Stimulated activated effector memory CD8-positive, alpha-beta T cell treated with anti-CD3 and anti-CD28 coated beads, Interleukin-12 subunit alpha, Interleukin-12 subunit beta, amount 100 ng/mL, for 72 hours (primary cell): ENCODE results near the gene SDCBP2.

Experiments used
- ATAC-seq: fragments of 150-1000 bp; cut with Tn5 transposase; 2 replicates; pipeline ENCODE4 v1.10.0; 2021
- DNase-seq, 2 donors: peaks; one replicate each; pipeline ENCODE4 v3.0.0; 2021 to 2022; ENCODE audit warnings: low spot score in 2 of 2
- H3K27ac Mint-ChIP-seq: one replicate; pipeline ENCODE4 v1.8.0; 2022; ENCODE audit warnings: mild to moderate bottlenecking, mixed read lengths
- H3K36me3 Mint-ChIP-seq: one replicate; pipeline ENCODE4 v1.8.0; 2022; ENCODE audit warnings: mild to moderate bottlenecking, mixed read lengths
- H3K4me1 Mint-ChIP-seq: one replicate; pipeline ENCODE4 v1.8.0; 2022; ENCODE audit warnings: mixed read lengths
- H3K4me3 Mint-ChIP-seq: one replicate; pipeline ENCODE4 v1.8.0; 2022; ENCODE audit warnings: mild to moderate bottlenecking, mixed read lengths
- H3K9me3 Mint-ChIP-seq: one replicate; pipeline ENCODE4 v1.8.0; 2022; ENCODE audit warnings: mixed read lengths

The SDCBP2 gene

DNA sequence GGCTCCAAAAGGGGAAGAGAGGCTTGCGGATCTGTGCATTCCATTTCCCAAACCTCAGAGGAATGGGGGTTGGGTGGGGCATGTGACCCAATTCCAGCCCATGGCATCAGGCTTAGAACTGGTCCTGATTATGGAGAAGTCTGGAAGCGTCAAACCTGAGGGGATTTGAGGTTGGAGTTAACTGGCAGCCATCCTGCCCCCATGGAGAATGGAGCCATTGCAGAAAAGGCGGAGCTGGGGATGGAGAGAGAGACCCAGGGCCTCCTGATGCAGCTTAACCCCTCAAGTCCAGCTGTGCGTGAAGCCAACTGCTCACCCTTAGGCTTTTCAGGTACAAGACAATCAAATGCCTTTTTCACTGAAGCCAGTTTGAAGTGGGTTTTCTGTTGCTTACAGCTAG, 9.9 kb upstream of the SDCBP2 start:
- ATAC-seq (no peak), DNase-seq (peak in 1 of 2 donors; percentile 35)
- Mint-ChIP-seq H3K4me1 (peaks cover 19% of the 10 kb centered on the region), H3K4me3 (no peak overlapping the region), H3K36me3 (no peaks in the 10 kb centered on the region), H3K27ac (no peak overlapping the region), H3K9me3 (no peaks in the 10 kb centered on the region)

DNA sequence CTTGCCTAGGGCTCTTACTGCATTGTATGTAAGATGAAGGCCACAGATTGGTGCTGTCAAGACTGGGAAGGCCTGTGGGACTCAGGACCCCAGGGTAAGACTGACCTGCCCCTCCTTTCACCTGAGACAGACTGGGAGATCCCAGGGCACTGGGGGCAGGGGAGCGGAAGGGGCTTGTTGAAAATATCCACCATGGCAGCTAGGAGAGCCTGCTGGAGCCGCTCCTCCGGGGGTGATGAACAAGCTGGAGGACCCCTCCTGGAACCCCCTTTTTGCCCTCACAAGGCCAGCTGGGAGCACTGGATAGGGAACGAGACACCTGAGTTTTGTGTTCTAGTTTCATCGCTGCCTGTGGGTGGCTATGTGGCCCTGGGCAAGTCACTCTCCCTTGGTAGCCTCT, 9.2 kb upstream of the SDCBP2 start:
- no peak for ATAC-seq
- no peak overlapping the region for H3K4me3 Mint-ChIP-seq
- peak overlapping the region; percentile 20 for H3K27ac Mint-ChIP-seq
- no peaks in the 10 kb centered on the region for H3K9me3 Mint-ChIP-seq
- peaks cover 23% of the 10 kb centered on the region for H3K4me1 Mint-ChIP-seq
- peak; percentile 1 to 46 for DNase-seq
- no peaks in the 10 kb centered on the region for H3K36me3 Mint-ChIP-seq

DNA sequence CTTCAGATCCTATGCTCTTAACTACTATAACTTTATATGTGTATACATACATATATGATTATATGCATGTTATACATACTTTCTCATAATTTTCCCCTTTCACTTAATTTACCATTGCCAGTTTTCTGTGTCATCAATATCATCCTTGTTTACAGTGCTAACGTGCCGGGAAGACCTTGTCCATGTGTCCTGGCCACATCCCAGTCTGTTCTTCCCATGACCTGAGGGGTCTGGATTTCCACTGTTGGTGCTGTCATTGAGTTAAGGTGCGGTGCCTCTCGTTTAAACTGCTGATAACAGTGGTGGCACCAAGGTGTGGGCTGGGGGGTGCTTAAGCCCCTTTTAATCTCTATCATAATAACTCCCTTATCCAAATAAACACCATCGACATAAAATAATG, 8.5 kb upstream of the SDCBP2 start:
- Mint-ChIP-seq H3K9me3 (no peaks in the 10 kb centered on the region), H3K4me1 (peaks cover 29% of the 10 kb centered on the region), H3K27ac (peak overlapping the region; percentile 20), H3K4me3 (no peak overlapping the region), H3K36me3 (peaks cover 4% of the 10 kb centered on the region)
- DNase-seq = peak in 1 of 2 donors; percentile 26
- ATAC-seq = no peak

DNA sequence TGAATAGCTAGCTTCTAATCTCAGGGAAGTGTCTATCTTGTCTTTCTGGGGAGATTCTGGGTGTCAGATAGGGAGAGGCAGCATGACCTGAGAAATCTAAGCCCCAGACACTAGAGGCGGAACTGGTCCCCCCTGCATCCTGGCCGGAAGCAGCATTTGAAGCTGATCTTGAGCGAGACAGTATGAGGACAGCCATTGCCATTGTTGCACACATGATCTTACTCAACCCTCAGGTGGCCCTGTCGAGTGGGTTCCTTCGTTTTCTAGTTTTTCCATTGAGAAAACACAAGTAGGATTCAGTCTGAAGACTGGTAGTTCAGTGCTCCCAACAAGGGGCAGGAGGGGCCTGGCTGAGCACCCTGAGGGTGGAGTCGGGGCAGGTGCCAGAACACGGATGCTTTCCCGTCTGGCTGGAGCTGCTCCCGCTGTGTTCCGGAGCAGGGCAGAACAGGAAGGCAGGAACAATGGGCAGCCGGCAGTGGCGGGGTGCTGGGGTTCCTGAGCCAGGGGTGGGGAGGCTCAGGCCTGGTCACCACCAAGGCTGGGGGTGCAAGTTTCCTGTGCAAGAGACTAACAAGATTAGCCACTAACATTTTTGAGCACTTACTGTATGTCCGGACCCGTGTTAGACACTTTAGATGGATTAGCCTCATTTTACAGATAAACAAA, 7.9 kb upstream of the SDCBP2 start:
- DNase-seq = peak; percentile 1 to 43
- Mint-ChIP-seq H3K36me3 (peaks cover 10% of the 10 kb centered on the region), H3K9me3 (no peaks in the 10 kb centered on the region), H3K27ac (peak overlapping the region; percentile 72), H3K4me1 (peaks cover 34% of the 10 kb centered on the region), H3K4me3 (no peak overlapping the region)
- ATAC-seq = no peak

DNA sequence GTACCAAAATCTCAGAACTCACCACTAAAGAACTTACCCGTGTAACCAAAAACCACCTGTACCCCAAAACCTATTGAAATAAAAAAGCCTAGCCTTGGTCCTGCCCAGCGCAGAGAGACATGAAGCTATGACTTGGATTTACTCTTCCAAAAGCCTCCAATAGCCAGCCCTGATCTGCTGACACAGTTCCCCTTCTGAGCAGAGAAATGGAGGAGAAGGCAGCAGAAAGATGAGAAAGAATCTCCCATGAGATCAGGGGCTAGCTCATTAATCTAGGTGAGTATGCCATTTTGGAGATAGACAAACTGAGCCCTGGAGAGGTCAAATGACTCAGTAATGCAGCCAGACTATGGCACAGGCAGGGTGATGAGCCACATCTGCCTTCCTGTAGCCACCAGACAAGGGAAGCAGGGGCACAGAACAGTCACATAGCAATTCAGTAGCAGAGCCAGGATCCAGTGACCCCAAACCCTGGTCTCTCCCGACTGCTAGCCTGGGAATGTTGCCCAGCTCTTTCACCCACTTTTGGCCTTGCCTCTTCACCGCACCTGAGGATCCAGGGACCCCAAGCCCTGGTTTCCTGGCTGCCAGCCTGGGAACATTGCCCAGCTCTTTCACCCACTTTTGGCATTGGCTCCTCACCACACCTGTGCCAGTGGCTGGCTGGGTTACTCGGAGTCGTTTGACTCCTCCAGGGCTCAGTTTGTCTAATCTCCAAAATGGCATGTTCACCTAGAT, 7.2 kb upstream of the SDCBP2 start:
- Mint-ChIP-seq H3K36me3 (peaks cover 16% of the 10 kb centered on the region), H3K27ac (peak overlapping the region; percentile 72), H3K9me3 (no peaks in the 10 kb centered on the region), H3K4me1 (peaks cover 41% of the 10 kb centered on the region), H3K4me3 (no peak overlapping the region)
- DNase-seq (peak; percentile 1 to 46), ATAC-seq (peak; percentile 79)

DNA sequence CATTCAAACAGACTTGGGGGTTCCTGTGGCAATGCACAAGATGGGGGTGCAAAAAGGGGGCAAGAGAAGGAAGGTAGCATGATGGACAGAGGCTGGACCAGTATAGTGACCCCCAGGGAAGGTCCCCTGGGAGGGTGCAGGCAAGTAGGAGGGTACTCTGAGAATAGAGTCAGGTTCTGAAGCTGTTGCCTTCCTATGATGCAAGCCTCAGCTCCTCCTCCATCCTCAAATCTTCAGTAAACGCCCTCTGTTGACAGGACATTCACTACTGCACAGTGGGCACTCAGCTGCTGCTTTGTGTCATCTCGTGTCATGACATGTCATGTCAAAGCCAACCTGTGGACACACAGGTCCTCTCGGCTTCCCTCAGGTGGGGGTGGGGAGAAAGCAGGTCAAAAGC, 5.8 kb upstream of the SDCBP2 start:
- no peak for ATAC-seq
- H3K27ac Mint-ChIP-seq = peak overlapping the region; percentile 29
- DNase-seq = peak; percentile 0 to 47
- H3K4me3 Mint-ChIP-seq = no peak overlapping the region
- H3K4me1 Mint-ChIP-seq = peaks cover 54% of the 10 kb centered on the region
- no peaks in the 10 kb centered on the region for H3K9me3 Mint-ChIP-seq
- peaks cover 17% of the 10 kb centered on the region for H3K36me3 Mint-ChIP-seq

DNA sequence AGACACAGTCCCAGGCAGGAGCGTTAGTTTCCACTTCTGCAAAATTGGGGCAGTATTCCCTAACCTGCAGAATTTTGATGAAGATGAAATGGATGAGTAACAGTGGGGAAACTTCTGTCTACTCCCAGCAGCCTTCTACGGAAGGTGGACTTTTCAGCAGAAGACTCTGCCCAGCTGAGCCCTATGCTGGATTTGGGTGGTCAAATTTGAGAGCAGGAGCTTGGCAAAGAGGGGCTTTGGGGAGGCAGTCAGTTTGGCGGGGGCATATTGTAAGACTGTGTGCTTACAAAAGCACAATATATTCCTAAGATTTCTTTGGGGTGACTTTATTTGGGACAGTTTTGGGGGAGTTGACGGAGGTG, 5.4 kb upstream of the SDCBP2 start:
- Mint-ChIP-seq H3K27ac (peak overlapping the region; percentile 29), H3K9me3 (no peaks in the 10 kb centered on the region), H3K4me3 (no peak overlapping the region), H3K36me3 (peaks cover 21% of the 10 kb centered on the region), H3K4me1 (peaks cover 58% of the 10 kb centered on the region)
- ATAC-seq (no peak), DNase-seq (no peak)

DNA sequence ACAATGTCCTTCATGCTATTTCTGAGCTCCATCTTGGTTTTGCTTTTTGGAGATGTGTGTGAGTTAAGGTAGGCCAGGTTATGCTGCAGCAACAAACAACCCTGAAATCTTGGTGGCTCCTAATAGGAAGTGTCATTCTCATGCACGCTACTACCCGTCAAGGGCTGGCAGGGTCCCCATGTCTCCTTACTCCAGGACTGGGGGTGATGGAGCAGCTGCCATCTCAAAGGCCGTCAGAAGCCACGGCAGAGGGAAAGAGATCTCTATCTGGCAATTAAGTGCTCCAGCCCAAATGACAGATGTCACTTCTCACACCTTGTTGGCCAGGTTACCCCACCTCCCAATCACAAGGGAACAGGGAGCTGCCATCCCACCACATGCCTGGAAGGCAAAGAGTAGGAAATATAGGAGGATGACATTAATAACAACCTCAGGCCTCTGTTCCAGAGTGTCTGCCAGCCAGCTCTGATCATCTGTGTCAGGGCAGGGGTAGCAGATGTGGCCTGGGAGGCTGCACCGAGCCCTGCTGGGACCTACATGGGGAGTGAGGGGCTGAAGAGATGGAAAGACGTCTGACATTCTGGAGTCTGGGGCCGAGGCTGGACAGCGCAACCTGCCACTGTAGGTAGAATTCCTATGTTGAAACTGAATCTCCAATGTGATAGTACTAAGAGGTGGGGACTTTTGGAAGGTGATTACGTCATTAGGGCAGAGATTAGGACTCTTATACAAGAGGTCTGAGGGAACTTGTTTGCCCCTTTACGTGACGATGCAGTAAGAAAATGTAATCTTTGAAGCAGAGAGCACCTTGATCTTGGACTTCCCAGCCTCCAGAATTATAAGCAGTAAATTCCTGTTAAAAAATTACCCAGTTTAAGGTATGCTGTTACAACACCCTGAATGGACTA, 4.8 kb upstream of the SDCBP2 start:
- H3K4me3 Mint-ChIP-seq = no peak overlapping the region
- H3K4me1 Mint-ChIP-seq = peaks cover 58% of the 10 kb centered on the region
- peak overlapping the region; percentile 29 for H3K27ac Mint-ChIP-seq
- no peaks in the 10 kb centered on the region for H3K9me3 Mint-ChIP-seq
- DNase-seq = peak in 1 of 2 donors; percentile 38
- peaks cover 22% of the 10 kb centered on the region for H3K36me3 Mint-ChIP-seq
- no peak for ATAC-seq

DNA sequence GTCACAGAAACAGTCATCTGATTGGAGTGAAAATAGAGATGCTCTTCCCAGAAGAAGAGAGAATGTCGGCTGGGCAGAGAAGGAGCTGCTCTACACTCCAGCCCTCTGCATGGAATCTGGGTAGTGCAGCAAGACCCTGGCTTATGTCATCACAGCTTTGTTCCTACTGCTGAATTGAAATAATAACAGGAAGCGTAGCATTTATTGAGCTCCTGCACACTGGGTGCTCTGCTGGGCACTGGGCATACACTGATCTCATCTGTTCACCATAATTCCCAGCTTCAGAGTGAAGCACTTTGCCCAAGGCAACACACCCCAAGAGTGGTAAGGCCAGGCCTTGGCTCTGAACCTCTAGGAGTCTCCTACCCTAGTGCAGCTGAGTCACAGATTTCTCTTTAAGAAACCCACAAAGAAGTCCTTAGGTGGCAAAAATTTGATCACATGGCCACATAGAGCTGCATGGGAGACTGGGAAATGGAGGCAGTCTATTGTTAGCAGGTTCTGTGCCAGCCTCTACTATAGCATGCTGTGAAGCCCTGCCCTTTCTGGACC, 3.9 kb upstream of the SDCBP2 start:
- no peak overlapping the region for H3K27ac Mint-ChIP-seq
- ATAC-seq (peak; percentile 15), DNase-seq (peak; percentile 1 to 38)
- peaks cover 22% of the 10 kb centered on the region for H3K36me3 Mint-ChIP-seq
- no peaks in the 10 kb centered on the region for H3K9me3 Mint-ChIP-seq
- peaks cover 58% of the 10 kb centered on the region for H3K4me1 Mint-ChIP-seq
- H3K4me3 Mint-ChIP-seq = no peak overlapping the region

DNA sequence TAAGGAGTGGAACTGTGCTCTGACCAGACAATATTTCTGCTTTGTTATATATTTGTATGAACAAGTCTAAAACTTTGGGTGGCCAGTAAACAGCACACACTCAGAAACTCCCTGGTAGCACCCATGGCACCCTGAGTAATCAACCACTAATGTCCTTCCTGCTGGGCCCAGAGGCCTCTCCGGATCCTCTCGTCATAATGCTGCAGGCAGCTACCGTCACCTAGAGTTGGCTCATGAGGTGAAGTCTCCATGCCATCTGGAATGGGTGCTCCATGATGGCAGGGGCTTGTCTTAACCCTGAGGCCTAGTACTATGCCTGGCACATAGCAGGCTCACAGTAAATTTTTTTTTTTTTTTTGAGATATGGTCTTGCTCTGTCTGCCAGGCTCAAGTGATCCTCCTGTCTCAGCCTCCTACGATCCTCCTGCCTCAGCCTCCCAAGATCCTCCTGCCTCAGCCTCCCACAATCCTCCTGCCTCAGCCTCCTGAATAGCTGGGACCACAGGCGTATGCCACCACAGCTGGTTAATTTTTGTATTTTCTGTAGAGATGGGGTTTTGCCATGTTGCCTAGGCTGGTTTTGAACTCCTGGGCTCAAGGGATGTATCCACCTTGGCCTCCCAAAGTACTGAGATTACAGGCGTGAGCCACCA, 3.0 kb upstream of the SDCBP2 start:
- H3K27ac Mint-ChIP-seq = peak overlapping the region; percentile 70
- H3K9me3 Mint-ChIP-seq = no peaks in the 10 kb centered on the region
- DNase-seq (peak in 1 of 2 donors; percentile 37), ATAC-seq (no peak)
- H3K36me3 Mint-ChIP-seq = peaks cover 22% of the 10 kb centered on the region
- no peak overlapping the region for H3K4me3 Mint-ChIP-seq
- H3K4me1 Mint-ChIP-seq = peaks cover 58% of the 10 kb centered on the region

DNA sequence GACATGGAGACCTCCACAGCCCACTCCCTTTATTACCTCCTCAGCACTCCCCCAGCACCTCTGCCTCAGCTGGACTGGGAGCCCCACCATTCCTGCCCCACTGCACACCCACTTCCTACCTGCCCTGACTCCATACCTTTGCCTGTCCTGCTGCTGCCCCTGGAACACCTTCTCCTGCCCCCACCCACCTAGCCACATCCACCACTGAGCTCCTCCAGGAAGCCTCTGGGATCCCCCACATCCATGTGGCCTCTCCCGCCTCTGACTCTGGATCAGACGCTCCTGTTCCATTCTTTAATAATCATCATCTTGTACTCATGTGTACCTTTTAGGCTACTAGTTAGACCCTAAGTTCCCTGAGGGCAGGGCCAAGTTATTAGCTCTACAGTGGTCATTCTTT, 2.2 kb upstream of the SDCBP2 start:
- ATAC-seq = no peak
- H3K4me3 Mint-ChIP-seq = no peak overlapping the region

DNA sequence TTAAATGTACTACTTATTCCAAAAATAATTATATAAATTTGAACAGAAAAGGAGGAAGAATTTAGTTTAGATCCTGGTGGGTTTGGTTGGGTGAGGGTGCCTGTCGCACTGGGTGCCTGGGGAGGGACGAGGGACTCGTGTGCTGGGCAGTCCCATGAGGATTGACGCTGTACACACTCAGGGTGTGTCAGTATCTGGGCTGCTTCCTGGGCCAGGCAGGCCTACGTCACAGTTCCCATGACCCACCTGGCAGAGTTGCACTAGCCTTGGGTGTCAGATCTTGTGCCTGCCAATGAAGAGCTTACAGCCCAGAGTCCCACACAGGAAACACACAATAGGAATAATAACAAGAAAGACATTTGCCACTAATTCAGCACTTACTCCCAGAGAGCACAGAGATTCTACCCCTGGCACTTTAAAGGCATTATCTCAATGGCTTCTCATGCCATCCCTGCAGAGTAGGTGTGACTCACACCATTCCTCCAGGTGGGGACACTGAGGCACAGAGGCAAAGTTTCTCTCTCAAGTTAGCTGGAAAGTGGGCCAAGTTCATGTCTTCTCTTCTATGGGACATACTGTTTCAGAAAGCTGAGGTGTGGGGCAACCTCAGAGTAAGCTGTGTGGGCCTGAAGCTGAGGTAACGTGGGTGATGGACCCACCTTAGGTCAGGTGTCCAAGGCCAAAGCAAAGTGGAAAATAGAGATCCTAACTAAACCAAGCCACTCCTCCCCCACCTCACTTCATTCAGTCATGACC, 1.3 kb upstream of the SDCBP2 start:
- peak overlapping the region; percentile 70 for H3K27ac Mint-ChIP-seq
- no peak for ATAC-seq
- peaks cover 46% of the 10 kb centered on the region for H3K4me1 Mint-ChIP-seq
- no peak overlapping the region for H3K4me3 Mint-ChIP-seq
- peak; percentile 1 to 44 for DNase-seq
- H3K36me3 Mint-ChIP-seq = peaks cover 22% of the 10 kb centered on the region
- H3K9me3 Mint-ChIP-seq = no peaks in the 10 kb centered on the region

More for the DNA sequence above, 2.2 kb upstream of the SDCBP2 start:
- H3K4me1 Mint-ChIP-seq = peaks cover 50% of the 10 kb centered on the region
- DNase-seq = peak in 1 of 2 donors; percentile 42
- peak overlapping the region; percentile 70 for H3K27ac Mint-ChIP-seq
- no peaks in the 10 kb centered on the region for H3K9me3 Mint-ChIP-seq
- peaks cover 22% of the 10 kb centered on the region for H3K36me3 Mint-ChIP-seq

DNA sequence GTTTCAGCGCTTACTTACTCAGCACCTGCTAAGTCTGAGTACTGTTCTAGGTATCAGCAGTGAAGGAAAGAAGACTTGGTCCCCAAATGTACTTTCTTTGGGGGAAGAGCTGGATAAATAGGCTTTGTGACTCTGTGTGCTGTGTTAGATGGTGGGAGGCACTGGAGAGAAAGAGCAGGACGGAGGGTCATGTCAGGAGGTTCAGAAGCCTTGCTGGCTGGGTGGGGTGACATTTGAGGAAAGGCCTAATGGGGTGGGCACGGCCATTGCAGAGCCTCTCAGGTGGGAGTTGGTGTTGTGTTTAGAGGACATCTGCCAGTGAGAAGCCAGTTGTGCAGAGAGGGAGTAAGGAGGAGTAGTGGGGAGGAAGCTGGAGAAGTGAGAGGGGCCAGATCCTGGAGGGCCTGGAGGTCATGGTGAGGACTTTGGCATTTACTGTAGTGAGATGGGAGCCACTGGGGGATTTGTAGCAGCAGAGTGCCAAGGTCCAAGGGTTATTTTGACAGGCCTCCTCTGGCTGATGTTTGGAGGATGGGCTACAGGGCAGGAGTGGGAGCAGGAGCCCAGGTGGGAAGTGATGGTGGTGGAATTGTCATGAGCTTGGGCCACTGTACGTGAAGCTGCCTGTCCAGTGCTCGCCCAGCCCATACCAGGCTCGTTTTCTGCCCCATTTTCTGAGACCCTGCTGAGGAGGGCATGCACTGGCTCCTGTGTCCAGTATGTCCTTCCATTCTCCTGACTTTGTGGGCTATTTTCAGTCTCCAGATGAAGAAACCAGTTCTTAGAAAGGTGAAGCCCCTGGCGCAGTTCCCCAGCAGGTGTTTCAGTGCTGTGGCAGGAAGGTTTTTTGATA, 886 bp downstream of the SDCBP2 start:
- no peak overlapping the region for H3K4me3 Mint-ChIP-seq
- no peak overlapping the region for H3K27ac Mint-ChIP-seq
- H3K9me3 Mint-ChIP-seq = no peaks in the 10 kb centered on the region
- ATAC-seq (no peak), DNase-seq (peak in 1 of 2 donors; percentile 1)
- peaks cover 22% of the 10 kb centered on the region for H3K36me3 Mint-ChIP-seq
- peaks cover 35% of the 10 kb centered on the region for H3K4me1 Mint-ChIP-seq
